Measurements from ENCODE around the gene EMCN. TPM values are rescaled to one million over a fixed set of nuclear protein-coding genes. Genes with fewer than 3 reads are reported as not detected.
"Not testable (repeated sequence)": the region's sequence is repeated elsewhere in the genome, so short reads cannot be mapped to it uniquely, and the experiment has no call there.

The EMCN gene
- total RNA-seq, 1 donor from 2014 or later: not detected

GRCh38 chr4:100380401-100380800 lies 137.4 kb downstream of the EMCN start:
- not testable (repeated sequence) for DNase-seq (ENCODE audit: low read depth)

DNA sequence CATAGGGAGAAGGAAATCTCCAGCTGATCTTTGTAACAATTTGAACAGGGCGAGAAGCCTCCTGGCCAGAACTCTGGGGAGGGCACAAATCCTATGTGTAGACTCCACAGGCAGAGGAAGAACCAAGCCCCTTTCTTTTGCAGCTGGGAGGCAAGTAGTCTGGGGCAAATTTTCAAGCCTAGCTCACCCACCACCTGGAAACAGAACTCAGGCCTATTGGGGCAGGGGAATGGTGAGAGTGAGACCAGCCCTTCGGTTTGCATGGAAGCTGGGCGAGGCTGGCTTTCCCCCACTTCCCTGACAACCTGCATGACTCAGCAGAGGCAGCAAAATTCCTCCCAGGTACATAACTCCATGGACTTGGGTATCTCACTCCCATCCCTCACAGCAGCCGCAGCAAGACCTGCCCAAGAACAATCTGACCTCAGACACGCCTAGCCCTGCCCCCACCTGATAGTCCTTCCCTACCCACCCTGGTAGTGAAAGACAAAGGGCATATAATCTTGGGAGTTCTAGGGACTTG lies 138.2 kb downstream of the EMCN start:
- no peak for DNase-seq (ENCODE audit: low read depth)

GRCh38 chr4:100372432-100372831 lies 145.4 kb downstream of the EMCN start:
- DNase-seq (ENCODE audit: low read depth): peak; percentile 10

DNA sequence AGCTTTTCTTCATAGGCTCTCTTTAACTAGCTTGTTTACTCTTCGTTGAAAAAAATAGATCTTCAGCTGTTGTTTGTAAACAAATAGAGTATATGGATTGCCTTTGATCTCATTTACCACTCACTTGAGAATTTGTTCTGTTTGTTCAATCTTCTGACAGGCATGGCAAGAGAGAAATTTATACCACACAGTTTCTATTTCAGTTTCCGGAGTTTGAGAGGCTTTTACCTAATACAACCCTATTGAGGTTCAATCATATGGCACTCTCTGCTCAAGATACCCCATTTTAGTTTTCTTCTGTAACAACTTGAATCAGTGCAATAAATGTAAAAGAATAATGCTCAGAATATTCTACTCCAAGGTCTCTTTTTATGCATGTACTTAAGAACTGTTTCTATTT lies 148.0 kb downstream of the EMCN start:
- no peak for DNase-seq (ENCODE audit: low read depth)

DNA sequence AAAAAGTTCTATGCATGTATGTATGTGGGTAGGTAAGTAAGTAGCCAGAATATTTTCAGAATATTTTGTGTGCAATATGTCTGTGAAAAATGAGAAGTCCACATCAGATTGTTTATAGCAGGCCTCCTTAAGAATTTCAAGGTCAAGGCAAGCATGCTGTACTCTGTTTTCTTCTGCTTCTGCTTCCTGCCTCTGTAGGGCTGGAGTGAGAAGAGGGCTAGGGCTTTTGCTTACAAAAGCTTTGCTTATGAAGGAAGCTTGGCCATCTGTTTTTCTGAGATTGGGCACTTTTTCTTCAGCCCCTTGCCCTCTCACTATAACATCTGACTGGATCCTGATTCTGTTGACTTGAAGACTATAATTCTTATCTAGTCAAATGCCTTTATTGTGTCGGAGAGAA lies 150.4 kb downstream of the EMCN start:
- DNase-seq (ENCODE audit: low read depth): no peak

DNA sequence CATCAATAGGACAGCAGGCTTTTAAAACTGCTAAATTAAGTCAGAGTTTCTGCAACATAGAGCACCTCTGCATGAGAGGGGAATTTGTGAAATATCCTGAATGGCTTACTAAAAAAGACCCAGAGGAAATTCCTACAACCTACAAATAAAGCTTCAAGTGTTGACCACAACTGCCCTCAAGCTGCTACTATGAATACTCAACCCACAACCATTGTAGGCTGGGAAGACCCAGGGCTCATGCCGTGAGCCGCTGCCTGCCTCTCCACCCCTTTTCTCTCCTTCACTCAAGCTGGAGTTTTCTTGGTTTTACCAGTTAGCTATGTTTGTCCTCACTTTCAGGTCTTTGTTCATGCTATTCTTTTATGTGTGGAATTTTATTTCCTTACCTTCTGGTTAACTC lies 151.6 kb downstream of the EMCN start:
- DNase-seq (ENCODE audit: low read depth): peak; percentile 18

GRCh38 chr4:100362366-100362765 lies 155.5 kb downstream of the EMCN start:
- DNase-seq (ENCODE audit: low read depth): no peak

- no peak for DNase-seq (ENCODE audit: low read depth)
Observed at GRCh38 chr4:100361336-100361735, 156.5 kb downstream of the EMCN start.

DNA sequence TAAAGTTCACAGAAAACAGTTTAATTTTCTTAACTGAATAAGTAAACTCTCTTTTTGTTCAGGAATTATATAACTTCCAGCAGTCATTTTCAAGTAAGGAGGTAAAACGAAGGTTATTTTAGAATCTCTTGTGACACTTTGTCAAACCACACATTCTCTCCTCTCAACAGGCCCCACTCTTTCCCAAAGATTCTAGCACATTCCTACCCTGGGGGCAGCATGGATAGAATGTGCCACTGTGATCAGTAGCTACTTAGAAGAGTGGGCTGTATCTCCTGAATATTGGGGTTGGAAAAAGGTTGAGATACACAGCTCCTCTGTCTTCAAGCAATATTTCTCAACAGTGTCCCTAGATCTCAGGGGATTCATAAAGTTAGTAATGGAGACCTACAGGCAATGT lies 157.6 kb downstream of the EMCN start:
- no peak for DNase-seq (ENCODE audit: low read depth)

DNA sequence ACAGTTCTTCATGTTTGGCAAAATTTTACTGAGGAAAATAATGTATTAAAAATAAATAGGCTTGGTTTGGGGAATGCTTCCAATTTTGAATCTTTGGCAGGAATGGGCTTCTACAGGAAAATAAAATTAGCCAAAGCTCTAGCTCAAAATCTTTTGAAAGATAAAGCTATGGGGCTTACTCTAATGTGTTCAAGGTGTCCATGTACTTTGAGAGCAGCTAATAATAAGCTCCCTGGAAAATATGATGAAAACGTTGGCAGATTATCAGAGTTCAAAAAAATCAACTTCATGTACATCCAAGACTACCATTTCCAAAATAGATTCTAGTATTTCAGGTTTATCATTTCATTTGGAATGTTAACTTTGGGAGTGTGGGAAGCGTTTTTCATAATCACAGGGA lies 158.4 kb downstream of the EMCN start:
- DNase-seq (ENCODE audit: low read depth): no peak

GRCh38 chr4:100357542-100357941 lies 160.3 kb downstream of the EMCN start:
- no peak for DNase-seq (ENCODE audit: low read depth)

GRCh38 chr4:100356172-100356571 lies 161.7 kb downstream of the EMCN start:
- DNase-seq (ENCODE audit: low read depth): peak; percentile 6

GRCh38 chr4:100352352-100352751 lies 165.5 kb downstream of the EMCN start:
- DNase-seq (ENCODE audit: low read depth): not testable (repeated sequence)

- DNase-seq (ENCODE audit: low read depth): no peak
Observed at GRCh38 chr4:100348473-100348872, 169.3 kb downstream of the EMCN start.

DNA sequence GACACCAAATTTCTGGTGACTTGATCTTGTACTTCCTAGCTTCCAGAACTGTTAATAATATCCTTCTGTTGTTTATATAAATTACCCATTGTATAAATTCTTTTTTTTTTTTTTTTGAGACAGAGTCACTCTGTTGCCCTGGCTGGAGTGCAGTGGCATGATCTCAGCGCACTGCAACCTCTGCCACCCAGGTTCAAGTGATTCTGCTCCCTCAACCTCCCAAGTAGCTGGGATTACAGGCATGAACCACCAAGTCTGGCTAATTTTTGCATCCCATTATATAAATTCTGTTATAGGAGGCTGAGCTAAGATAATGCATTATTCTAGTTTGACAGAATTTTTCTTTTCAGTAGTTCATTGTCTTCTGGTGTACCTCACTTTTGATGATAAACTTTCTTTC lies 170.6 kb downstream of the EMCN start:
- DNase-seq (ENCODE audit: low read depth): no peak

- no peak for DNase-seq (ENCODE audit: low read depth)
Observed at GRCh38 chr4:100345585-100345984, 172.2 kb downstream of the EMCN start.

All from myocyte (in vitro differentiated cells).